Measurements from ENCODE around the gene MYB.

- TF ChIP-seq POLR2A (IDR thresholded peaks at IDR 0.05) (no peak), CTCF (IDR thresholded peaks at IDR 0.05) (no peak)
Measured at GRCh38 chr6:135233686-135234491, 52.8 kb downstream of the MYB start.

Measured in Peyer's patch (tissue), 4 donors.